Endothelial cell (in vitro differentiated cells): ENCODE data around the gene FARP2. TPM values are rescaled to one million over a fixed set of nuclear protein-coding genes. Genes with fewer than 3 reads are reported as not detected.
"Not testable (repeated sequence)": the region's sequence is repeated elsewhere in the genome, so short reads cannot be mapped to it uniquely, and the experiment has no call there.

Experiments
- DNase-seq: peaks from one replicate; pipeline ENCODE4 v3.0.0; 2021; ENCODE audit warnings: low spot score
- H3K27ac Mint-ChIP-seq: one replicate; pipeline ENCODE4 v1.8.0; 2021; ENCODE audit warnings: mixed read lengths, inconsistent platforms; ENCODE audit not compliant: unreplicated experiment
- H3K27me3 Mint-ChIP-seq: one replicate; pipeline ENCODE4 v1.8.0; 2021; ENCODE audit warnings: mild to moderate bottlenecking, moderate library complexity, mixed read lengths, inconsistent platforms; ENCODE audit not compliant: unreplicated experiment
- H3K36me3 Mint-ChIP-seq: one replicate; pipeline ENCODE4 v1.8.0; 2021; ENCODE audit warnings: mild to moderate bottlenecking, low read depth, mixed read lengths, inconsistent platforms; ENCODE audit not compliant: unreplicated experiment
- H3K4me1 Mint-ChIP-seq: one replicate; pipeline ENCODE4 v1.8.0; 2021; ENCODE audit warnings: mild to moderate bottlenecking, mixed read lengths, inconsistent platforms; ENCODE audit not compliant: unreplicated experiment
- H3K4me3 Mint-ChIP-seq: one replicate; pipeline ENCODE4 v1.8.0; 2021; ENCODE audit warnings: mild to moderate bottlenecking, mixed read lengths, inconsistent platforms; ENCODE audit not compliant: unreplicated experiment
- H3K9me3 Mint-ChIP-seq: one replicate; pipeline ENCODE4 v1.8.0; 2021; ENCODE audit warnings: mixed read lengths, inconsistent platforms; ENCODE audit not compliant: unreplicated experiment
- total RNA-seq: library from RNA; stranded (reverse); fragmentation: NEBNext Ultra II Directional; extraction: Animal tissue kit (Norgen Biotek cat#: 25700); gene quantifications from one replicate; pipeline ENCODE4 v1.2.1, GENCODE V29; 2021; ENCODE audit not compliant: unreplicated experiment
- TF ChIP-seq, protein P1 (sequence below): fragments of 200-600 bp; sonication (generic); IDR thresholded peaks from one replicate; pipeline ENCODE4 v1.5.0; 2021; ENCODE audit warnings: antibody characterized with exemption; ENCODE audit not compliant: unreplicated experiment

The FARP2 gene
- total RNA-seq, 1 donor from 2014 or later = 19.1 TPM

GRCh38 chr2:241445426-241445825 lies 89.3 kb downstream of the FARP2 start:
- Mint-ChIP-seq H3K4me3 (no peak overlapping the region), H3K27me3 (peaks cover 4% of the 10 kb centered on the region), H3K9me3 (no peaks in the 10 kb centered on the region), H3K36me3 (peaks cover 6% of the 10 kb centered on the region), H3K27ac (no peak overlapping the region), H3K4me1 (no peaks in the 10 kb centered on the region)
- no peak for DNase-seq
- TF ChIP-seq, protein P1, sequence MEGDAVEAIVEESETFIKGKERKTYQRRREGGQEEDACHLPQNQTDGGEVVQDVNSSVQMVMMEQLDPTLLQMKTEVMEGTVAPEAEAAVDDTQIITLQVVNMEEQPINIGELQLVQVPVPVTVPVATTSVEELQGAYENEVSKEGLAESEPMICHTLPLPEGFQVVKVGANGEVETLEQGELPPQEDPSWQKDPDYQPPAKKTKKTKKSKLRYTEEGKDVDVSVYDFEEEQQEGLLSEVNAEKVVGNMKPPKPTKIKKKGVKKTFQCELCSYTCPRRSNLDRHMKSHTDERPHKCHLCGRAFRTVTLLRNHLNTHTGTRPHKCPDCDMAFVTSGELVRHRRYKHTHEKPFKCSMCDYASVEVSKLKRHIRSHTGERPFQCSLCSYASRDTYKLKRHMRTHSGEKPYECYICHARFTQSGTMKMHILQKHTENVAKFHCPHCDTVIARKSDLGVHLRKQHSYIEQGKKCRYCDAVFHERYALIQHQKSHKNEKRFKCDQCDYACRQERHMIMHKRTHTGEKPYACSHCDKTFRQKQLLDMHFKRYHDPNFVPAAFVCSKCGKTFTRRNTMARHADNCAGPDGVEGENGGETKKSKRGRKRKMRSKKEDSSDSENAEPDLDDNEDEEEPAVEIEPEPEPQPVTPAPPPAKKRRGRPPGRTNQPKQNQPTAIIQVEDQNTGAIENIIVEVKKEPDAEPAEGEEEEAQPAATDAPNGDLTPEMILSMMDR = no peak

- H3K9me3 Mint-ChIP-seq, H3K36me3 Mint-ChIP-seq, H3K4me1 Mint-ChIP-seq, H3K27me3 Mint-ChIP-seq, H3K4me3 Mint-ChIP-seq, H3K27ac Mint-ChIP-seq, DNase-seq: not testable (repeated sequence)
Measured at GRCh38 chr2:241450092-241450491, 94.0 kb downstream of the FARP2 start.

- TF ChIP-seq, protein P1 = no peak
- no peaks in the 10 kb centered on the region for H3K27me3 Mint-ChIP-seq
- no peaks in the 10 kb centered on the region for H3K36me3 Mint-ChIP-seq
- H3K27ac Mint-ChIP-seq = no peak overlapping the region
- H3K9me3 Mint-ChIP-seq = no peaks in the 10 kb centered on the region
- DNase-seq = no peak
- no peak overlapping the region for H3K4me3 Mint-ChIP-seq
- peaks cover 9% of the 10 kb centered on the region for H3K4me1 Mint-ChIP-seq
Measured at GRCh38 chr2:241451840-241452506, 95.9 kb downstream of the FARP2 start.

DNA sequence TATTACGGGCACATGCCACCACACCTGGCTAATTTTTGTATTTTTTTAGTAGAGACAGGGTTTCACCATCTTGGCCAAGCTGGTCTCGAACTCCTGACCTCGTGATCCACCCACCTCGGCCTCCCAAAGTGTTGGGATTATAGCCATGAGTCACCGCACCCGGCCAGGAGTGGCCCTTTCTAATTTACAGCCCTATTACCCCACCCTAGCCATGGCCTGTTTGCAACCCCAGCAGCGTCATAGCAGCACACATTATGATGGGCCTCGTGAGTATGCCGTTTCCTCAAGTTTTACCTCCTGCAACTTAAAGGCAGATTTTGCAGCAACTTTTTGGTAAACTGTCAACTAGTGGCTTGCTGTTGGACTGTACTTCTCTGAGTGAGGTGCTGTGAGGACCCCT lies 97.8 kb downstream of the FARP2 start:
- H3K27ac Mint-ChIP-seq, H3K4me3 Mint-ChIP-seq, H3K27me3 Mint-ChIP-seq, H3K4me1 Mint-ChIP-seq, H3K9me3 Mint-ChIP-seq, DNase-seq, H3K36me3 Mint-ChIP-seq: not testable (repeated sequence)

GRCh38 chr2:241454837-241455485 lies 98.9 kb downstream of the FARP2 start:
- H3K4me1 Mint-ChIP-seq = peaks cover 9% of the 10 kb centered on the region
- H3K36me3 Mint-ChIP-seq = no peaks in the 10 kb centered on the region
- TF ChIP-seq, protein P1 = no peak
- no peak overlapping the region for H3K27ac Mint-ChIP-seq
- H3K4me3 Mint-ChIP-seq = no peak overlapping the region
- no peak for DNase-seq
- H3K27me3 Mint-ChIP-seq = no peaks in the 10 kb centered on the region
- no peaks in the 10 kb centered on the region for H3K9me3 Mint-ChIP-seq

DNA sequence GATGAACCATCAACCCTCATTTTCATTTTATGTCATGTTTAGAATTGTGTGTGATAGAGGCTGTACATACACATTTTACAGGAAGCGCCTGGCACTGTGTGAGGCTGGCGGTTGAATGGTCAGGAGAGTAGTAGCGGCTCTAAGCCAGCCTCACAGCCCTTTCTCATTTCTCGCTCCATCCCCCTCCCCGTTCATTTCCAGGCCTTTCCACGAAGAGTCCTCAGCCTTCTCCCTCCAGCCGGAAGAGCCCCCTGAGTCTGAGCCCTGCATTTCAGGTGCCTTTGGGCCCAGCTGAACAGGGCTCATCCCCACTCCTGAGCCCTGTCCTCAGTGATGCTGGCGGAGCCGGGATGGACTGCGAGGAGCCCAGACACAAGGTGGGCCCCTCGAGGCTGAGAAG lies 100.5 kb downstream of the FARP2 start:
- Mint-ChIP-seq H3K4me3 (no peak overlapping the region), H3K27ac (no peak overlapping the region), H3K4me1 (peaks cover 9% of the 10 kb centered on the region), H3K9me3 (no peaks in the 10 kb centered on the region), H3K27me3 (no peaks in the 10 kb centered on the region), H3K36me3 (no peaks in the 10 kb centered on the region)
- no peak for DNase-seq
- TF ChIP-seq, protein P1 = no peak
